ENCODE results near the gene TOM1L2.

DNA sequence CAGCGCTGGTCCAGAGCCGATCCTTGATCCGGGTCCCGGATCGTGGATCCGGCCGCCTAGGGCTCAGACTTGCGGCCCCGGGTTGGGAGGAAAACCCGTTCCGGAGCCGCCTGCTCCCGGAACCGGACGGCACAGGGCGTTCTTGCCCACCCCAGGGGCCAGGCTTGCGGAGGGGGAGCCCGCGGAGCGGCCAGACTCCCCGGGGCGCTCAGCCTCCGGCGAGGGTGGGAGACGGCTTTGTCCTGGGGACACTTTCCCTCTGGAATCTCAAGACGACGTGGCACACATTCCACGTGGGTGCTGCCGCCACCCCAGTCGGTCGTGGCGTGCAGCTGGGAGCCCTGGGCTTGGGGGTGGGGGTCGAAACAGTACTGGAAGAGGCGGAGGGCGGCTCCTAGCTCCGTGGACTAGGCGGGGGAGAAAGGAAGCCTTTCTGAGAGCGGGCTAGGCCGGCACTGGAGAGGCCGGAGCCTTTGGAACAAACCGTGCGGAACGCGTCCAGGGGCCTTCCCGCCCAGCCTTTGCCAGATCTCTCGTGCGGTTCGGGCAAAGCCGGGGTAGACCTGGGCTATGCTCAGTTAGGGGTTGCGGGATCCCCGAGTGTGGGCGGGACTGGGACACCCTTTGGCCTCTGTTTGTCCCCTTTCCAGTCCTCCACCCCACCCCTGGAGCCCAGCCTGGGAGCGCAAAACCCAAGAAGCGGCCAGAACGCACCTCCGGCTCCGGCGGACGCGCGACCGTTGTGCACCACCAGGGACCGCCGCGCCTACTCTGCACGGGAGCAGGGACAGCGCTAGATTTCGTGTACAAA is 161.9 kb downstream of the TOM1L2 start:
- TF ChIP-seq, protein P1, sequence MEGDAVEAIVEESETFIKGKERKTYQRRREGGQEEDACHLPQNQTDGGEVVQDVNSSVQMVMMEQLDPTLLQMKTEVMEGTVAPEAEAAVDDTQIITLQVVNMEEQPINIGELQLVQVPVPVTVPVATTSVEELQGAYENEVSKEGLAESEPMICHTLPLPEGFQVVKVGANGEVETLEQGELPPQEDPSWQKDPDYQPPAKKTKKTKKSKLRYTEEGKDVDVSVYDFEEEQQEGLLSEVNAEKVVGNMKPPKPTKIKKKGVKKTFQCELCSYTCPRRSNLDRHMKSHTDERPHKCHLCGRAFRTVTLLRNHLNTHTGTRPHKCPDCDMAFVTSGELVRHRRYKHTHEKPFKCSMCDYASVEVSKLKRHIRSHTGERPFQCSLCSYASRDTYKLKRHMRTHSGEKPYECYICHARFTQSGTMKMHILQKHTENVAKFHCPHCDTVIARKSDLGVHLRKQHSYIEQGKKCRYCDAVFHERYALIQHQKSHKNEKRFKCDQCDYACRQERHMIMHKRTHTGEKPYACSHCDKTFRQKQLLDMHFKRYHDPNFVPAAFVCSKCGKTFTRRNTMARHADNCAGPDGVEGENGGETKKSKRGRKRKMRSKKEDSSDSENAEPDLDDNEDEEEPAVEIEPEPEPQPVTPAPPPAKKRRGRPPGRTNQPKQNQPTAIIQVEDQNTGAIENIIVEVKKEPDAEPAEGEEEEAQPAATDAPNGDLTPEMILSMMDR (IDR thresholded peaks at IDR 0.05) = peak in 1 of 4 experiments; percentile 35
- peak in 1 of 2 donors; percentile 44 for TF ChIP-seq POLR2A (IDR thresholded peaks at IDR 0.05)

Measured in uterus (tissue), 2 donors.